ENCODE results near the gene KCTD3. TPM values are rescaled to one million over a fixed set of nuclear protein-coding genes. Genes with fewer than 3 reads are reported as not detected.

Gene KCTD3
- total RNA-seq, 1 experiment from 2014 or later: 46.7 TPM

DNA sequence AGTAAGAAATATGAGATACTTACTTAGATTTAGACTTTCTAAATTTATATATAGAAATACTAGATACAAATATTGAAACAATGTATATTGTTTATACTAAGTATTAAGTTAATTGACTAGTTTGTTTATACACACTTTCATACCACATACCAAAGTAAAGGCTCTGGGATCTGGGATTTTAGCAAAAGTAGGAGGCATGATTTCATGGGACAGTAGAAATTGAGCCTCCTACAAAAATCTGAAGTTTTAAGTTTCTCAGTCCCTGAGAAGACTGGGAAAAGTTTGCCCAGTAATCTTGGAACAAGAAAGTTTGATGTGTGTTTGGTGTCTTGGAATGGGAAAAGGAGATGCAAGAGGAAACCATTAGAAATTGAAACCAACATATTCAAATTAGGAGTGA is 30.9 kb downstream of the KCTD3 start (continued):
- TF ChIP-seq, protein P1, sequence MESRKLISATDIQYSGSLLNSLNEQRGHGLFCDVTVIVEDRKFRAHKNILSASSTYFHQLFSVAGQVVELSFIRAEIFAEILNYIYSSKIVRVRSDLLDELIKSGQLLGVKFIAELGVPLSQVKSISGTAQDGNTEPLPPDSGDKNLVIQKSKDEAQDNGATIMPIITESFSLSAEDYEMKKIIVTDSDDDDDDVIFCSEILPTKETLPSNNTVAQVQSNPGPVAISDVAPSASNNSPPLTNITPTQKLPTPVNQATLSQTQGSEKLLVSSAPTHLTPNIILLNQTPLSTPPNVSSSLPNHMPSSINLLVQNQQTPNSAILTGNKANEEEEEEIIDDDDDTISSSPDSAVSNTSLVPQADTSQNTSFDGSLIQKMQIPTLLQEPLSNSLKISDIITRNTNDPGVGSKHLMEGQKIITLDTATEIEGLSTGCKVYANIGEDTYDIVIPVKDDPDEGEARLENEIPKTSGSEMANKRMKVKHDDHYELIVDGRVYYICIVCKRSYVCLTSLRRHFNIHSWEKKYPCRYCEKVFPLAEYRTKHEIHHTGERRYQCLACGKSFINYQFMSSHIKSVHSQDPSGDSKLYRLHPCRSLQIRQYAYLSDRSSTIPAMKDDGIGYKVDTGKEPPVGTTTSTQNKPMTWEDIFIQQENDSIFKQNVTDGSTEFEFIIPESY (IDR thresholded peaks at IDR 0.05; ENCODE audit: extremely low read depth, insufficient replicate concordance, low read length): no peak
- TF ChIP-seq, protein P2, sequence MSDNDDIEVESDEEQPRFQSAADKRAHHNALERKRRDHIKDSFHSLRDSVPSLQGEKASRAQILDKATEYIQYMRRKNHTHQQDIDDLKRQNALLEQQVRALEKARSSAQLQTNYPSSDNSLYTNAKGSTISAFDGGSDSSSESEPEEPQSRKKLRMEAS (IDR thresholded peaks at IDR 0.05): no peak
- TF ChIP-seq, protein P3, sequence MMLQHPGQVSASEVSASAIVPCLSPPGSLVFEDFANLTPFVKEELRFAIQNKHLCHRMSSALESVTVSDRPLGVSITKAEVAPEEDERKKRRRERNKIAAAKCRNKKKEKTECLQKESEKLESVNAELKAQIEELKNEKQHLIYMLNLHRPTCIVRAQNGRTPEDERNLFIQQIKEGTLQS (IDR thresholded peaks at IDR 0.05): no peak
- TF ChIP-seq EGR1 (IDR thresholded peaks at IDR 0.05; ENCODE audit: low read depth): no peak

DNA sequence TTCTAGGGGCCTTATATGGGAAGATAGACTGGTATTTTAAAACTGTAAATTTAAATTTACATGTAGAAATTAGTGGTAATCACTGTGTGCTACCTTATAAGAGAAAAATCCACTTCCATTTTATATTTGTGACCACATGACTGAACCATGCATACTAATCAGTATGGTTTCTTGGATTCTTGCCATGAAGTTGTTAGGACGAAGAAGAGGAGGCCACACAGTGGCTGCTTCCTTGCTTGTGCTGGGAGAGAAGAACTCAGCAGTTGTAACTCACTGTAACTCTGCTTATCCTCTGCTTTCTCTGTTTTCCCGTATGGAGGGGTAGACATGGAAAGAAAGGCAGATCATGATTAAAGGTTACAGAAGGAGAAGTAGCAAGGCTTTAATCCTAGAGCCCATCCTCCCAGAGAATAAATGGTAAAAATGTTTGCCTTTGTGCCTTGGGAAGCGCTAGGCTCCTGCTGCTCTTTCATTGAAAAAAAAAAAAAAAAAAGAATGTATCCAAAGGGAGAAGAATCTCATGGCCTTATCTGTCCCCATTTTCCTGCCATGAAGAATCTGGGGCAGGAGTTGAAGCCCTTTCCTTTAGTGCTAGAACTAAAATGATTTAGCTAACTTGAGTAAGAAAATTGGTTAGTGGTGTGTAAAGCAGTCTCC is 32.4 kb downstream of the KCTD3 start:
- Histone ChIP-seq H2AFZ (ENCODE audit: low read depth, low read length, poor library complexity, severe bottlenecking) (no peak overlapping the region), H3K9ac (ENCODE audit: low read length) (no peak overlapping the region), H3K9me2 (ENCODE audit: insufficient read depth) (no peaks in the 10 kb centered on the region), H3K36me3 (ENCODE audit: control insufficient read depth in 1 of 2, insufficient read depth in 2 of 2, low read length in 2 of 2) (peaks cover 11 to 13% of the 10 kb centered on the region in 2 experiments; a peak in 2 of 4 replicates), H3K27ac (ENCODE audit: low read depth, low read length) (no peak overlapping the region), H3K9me3 (ENCODE audit: control insufficient read depth in 1 of 2, insufficient read depth in 1 of 2, low read depth in 1 of 2, low read length in 2 of 2) (no peaks in the 10 kb centered on the region), H4K20me1 (ENCODE audit: insufficient read depth) (no peaks in the 10 kb centered on the region), H3K4me1 (ENCODE audit: control insufficient read depth in 1 of 2, insufficient read depth in 2 of 2, low read length in 2 of 2) (peaks cover 9 to 12% of the 10 kb centered on the region in 2 experiments), H3K4me3 (replicated peaks in 1 of 2; ENCODE audit: low read depth in 1 of 2, low read length in 2 of 2) (no peak overlapping the region), H3K79me2 (ENCODE audit: insufficient read depth, low read length) (peaks cover 7% of the 10 kb centered on the region), H3K4me2 (ENCODE audit: low read length) (no peak overlapping the region), H3K27me3 (ENCODE audit: insufficient read depth, low read length) (no peaks in the 10 kb centered on the region)
- POLR2A ChIA-PET: no interaction called here
- DNase-seq (ENCODE audit: low read depth, low spot score) (no peak), ATAC-seq (no peak)
- intact Hi-C loops (cut with micrococcal nuclease): no loop called here
- RAD21 ChIA-PET (ENCODE audit: low non-redundant PET in 1 of 2, low total read pairs in 2 of 2, uncharacterized antibody in 2 of 2, unreplicated experiment in 2 of 2): no interaction called here
- no TSS peak for BruUV-seq (replicated peaks)
- TF ChIP-seq ZNF274 (IDR thresholded peaks at IDR 0.05; ENCODE audit: low read depth, low read length) (no peak), SRF (IDR thresholded peaks at IDR 0.05; ENCODE audit: low read depth) (no peak), JUND (IDR thresholded peaks at IDR 0.05) (no peak), TCF7L2 (IDR thresholded peaks at IDR 0.05; ENCODE audit: borderline replicate concordance, extremely low read depth, insufficient read depth, insufficient read length) (no peak), RAD21 (IDR thresholded peaks at IDR 0.05; ENCODE audit: low read depth) (no peak), ELF1 (IDR thresholded peaks at IDR 0.05; ENCODE audit: borderline replicate concordance, low read depth) (no peak), YY1 (IDR thresholded peaks at IDR 0.05; ENCODE audit: extremely low read depth, insufficient replicate concordance, low read depth, low read length) (no peak), POLR2A (IDR thresholded peaks at IDR 0.05; ENCODE audit: borderline replicate concordance, extremely low read depth, insufficient read depth, insufficient read length) (no peak), SIN3A (IDR thresholded peaks at IDR 0.05; ENCODE audit: low read depth) (no peak), ZFX (IDR thresholded peaks at IDR 0.05) (no peak), EGR1 (IDR thresholded peaks at IDR 0.05; ENCODE audit: low read depth) (no peak)
- TF ChIP-seq, protein P4, sequence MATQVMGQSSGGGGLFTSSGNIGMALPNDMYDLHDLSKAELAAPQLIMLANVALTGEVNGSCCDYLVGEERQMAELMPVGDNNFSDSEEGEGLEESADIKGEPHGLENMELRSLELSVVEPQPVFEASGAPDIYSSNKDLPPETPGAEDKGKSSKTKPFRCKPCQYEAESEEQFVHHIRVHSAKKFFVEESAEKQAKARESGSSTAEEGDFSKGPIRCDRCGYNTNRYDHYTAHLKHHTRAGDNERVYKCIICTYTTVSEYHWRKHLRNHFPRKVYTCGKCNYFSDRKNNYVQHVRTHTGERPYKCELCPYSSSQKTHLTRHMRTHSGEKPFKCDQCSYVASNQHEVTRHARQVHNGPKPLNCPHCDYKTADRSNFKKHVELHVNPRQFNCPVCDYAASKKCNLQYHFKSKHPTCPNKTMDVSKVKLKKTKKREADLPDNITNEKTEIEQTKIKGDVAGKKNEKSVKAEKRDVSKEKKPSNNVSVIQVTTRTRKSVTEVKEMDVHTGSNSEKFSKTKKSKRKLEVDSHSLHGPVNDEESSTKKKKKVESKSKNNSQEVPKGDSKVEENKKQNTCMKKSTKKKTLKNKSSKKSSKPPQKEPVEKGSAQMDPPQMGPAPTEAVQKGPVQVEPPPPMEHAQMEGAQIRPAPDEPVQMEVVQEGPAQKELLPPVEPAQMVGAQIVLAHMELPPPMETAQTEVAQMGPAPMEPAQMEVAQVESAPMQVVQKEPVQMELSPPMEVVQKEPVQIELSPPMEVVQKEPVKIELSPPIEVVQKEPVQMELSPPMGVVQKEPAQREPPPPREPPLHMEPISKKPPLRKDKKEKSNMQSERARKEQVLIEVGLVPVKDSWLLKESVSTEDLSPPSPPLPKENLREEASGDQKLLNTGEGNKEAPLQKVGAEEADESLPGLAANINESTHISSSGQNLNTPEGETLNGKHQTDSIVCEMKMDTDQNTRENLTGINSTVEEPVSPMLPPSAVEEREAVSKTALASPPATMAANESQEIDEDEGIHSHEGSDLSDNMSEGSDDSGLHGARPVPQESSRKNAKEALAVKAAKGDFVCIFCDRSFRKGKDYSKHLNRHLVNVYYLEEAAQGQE (IDR thresholded peaks at IDR 0.05; ENCODE audit: low read depth): no peak
- TF ChIP-seq, protein P3 (IDR thresholded peaks at IDR 0.05): no peak
- CTCF ChIA-PET: no interaction called here
